Measurements from ENCODE around the gene LTA. TPM values are rescaled to one million over a fixed set of nuclear protein-coding genes. Genes with fewer than 3 reads are reported as not detected.

LTA gene
- total and polyA plus RNA-seq, 4 donors: 0.05 TPM; not detected in 3

DNA sequence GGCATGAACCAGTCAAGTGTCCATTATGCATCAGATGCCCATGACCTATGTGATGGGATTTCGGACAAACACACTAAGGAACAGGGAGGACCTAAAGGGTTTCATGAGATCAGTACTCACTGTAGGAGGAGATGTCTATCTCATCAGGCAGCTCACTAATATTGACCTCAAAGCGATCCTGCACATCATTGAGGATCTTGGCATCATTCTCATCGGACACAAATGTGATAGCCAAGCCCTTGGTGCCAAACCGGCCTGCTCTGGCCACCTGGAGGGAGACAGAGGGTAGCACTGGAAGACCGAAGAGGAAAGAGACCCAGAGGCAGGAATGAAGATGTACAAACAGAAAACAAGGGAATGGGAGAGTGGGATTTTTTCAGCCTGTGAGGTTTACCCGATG lies 41.4 kb upstream of the LTA start:
- Histone ChIP-seq H3K27me3 (ENCODE audit: control insufficient read depth in 4 of 4, insufficient read depth in 4 of 4, low read length in 3 of 4) (no peaks in the 10 kb centered on the region), H3K9ac (ENCODE audit: low read depth in 1 of 2, low read length in 2 of 2) (no peak overlapping the region), H3K27ac (ENCODE audit: low read depth in 1 of 2, low read length in 2 of 2) (no peak overlapping the region), H3K36me3 (ENCODE audit: control insufficient read depth in 4 of 4, insufficient read depth in 3 of 4, low read depth in 1 of 4, low read length in 3 of 4) (peaks cover 26 to 56% (median 47%) of the 10 kb centered on the region in 4 donors), H3K4me1 (ENCODE audit: control insufficient read depth in 4 of 4, insufficient read depth in 4 of 4, low read length in 3 of 4) (peaks cover 0 to 4% (median 2%) of the 10 kb centered on the region in 4 donors), H3K4me3 (ENCODE audit: low read depth in 1 of 3, low read length in 3 of 3) (no peak overlapping the region), H3K9me3 (ENCODE audit: control insufficient read depth in 4 of 4, low read length in 3 of 4) (no peaks in the 10 kb centered on the region)
- TF ChIP-seq EGR1 (IDR thresholded peaks at IDR 0.05; ENCODE audit: low read depth in 2 of 2) (no peak), YY1 (IDR thresholded peaks at IDR 0.05) (no peak), NR2F2 (IDR thresholded peaks at IDR 0.05) (no peak), HNF4G (IDR thresholded peaks at IDR 0.05) (no peak), GABPA (IDR thresholded peaks at IDR 0.05 in 1 of 2, conservative IDR thresholded peaks at IDR 0.05 in 1 of 2) (no peak)
- TF ChIP-seq, protein P1, sequence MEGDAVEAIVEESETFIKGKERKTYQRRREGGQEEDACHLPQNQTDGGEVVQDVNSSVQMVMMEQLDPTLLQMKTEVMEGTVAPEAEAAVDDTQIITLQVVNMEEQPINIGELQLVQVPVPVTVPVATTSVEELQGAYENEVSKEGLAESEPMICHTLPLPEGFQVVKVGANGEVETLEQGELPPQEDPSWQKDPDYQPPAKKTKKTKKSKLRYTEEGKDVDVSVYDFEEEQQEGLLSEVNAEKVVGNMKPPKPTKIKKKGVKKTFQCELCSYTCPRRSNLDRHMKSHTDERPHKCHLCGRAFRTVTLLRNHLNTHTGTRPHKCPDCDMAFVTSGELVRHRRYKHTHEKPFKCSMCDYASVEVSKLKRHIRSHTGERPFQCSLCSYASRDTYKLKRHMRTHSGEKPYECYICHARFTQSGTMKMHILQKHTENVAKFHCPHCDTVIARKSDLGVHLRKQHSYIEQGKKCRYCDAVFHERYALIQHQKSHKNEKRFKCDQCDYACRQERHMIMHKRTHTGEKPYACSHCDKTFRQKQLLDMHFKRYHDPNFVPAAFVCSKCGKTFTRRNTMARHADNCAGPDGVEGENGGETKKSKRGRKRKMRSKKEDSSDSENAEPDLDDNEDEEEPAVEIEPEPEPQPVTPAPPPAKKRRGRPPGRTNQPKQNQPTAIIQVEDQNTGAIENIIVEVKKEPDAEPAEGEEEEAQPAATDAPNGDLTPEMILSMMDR (IDR thresholded peaks at IDR 0.05; ENCODE audit: low read depth, low read length, missing input control): no peak
- DNase-seq (ENCODE audit: low spot score): no peak
- 69% methylated on average over 6 of the region's 6 CpGs for WGBS

GRCh38 chr6:31531162-31531561 lies 40.9 kb upstream of the LTA start:
- H3K4me3 ChIP-seq (ENCODE audit: low read depth in 1 of 3, low read length in 3 of 3): no peak overlapping the region
- TF ChIP-seq, protein P2, sequence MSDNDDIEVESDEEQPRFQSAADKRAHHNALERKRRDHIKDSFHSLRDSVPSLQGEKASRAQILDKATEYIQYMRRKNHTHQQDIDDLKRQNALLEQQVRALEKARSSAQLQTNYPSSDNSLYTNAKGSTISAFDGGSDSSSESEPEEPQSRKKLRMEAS (IDR thresholded peaks at IDR 0.05): no peak
- TF ChIP-seq, protein P1 (IDR thresholded peaks at IDR 0.05; ENCODE audit: low read depth, low read length, missing input control): no peak
- TF ChIP-seq NR2F2 (IDR thresholded peaks at IDR 0.05) (no peak), JUND (IDR thresholded peaks at IDR 0.05) (no peak), HNF4G (IDR thresholded peaks at IDR 0.05) (no peak), REST (IDR thresholded peaks at IDR 0.05) (no peak)
- DNase-seq (ENCODE audit: low spot score): no peak
- 96% methylated on average over 7 of the region's 7 CpGs for WGBS
- H3K9me3 ChIP-seq (ENCODE audit: control insufficient read depth in 4 of 4, low read length in 3 of 4): no peaks in the 10 kb centered on the region
- peaks cover 26 to 61% (median 52%) of the 10 kb centered on the region in 4 donors for H3K36me3 ChIP-seq (ENCODE audit: control insufficient read depth in 4 of 4, insufficient read depth in 3 of 4, low read depth in 1 of 4, low read length in 3 of 4)
- H3K27me3 ChIP-seq (ENCODE audit: control insufficient read depth in 4 of 4, insufficient read depth in 4 of 4, low read length in 3 of 4): no peaks in the 10 kb centered on the region
- peaks cover 0 to 4% (median 2%) of the 10 kb centered on the region in 4 donors for H3K4me1 ChIP-seq (ENCODE audit: control insufficient read depth in 4 of 4, insufficient read depth in 4 of 4, low read length in 3 of 4)
- H3K27ac ChIP-seq (ENCODE audit: low read depth in 1 of 2, low read length in 2 of 2): no peak overlapping the region
- no peak overlapping the region for H3K9ac ChIP-seq (ENCODE audit: low read depth in 1 of 2, low read length in 2 of 2)

Data from liver (tissue), 9 donors.